GM18520 (cell line): ENCODE measurements around the gene GLI2.

Source experiments
- ATAC-seq: cut with Tn5 transposase; IDR thresholded peaks from one replicate; pipeline ENCODE4 v1.9.1; 2021; ENCODE audit not compliant: unreplicated experiment

The GLI2 gene

DNA sequence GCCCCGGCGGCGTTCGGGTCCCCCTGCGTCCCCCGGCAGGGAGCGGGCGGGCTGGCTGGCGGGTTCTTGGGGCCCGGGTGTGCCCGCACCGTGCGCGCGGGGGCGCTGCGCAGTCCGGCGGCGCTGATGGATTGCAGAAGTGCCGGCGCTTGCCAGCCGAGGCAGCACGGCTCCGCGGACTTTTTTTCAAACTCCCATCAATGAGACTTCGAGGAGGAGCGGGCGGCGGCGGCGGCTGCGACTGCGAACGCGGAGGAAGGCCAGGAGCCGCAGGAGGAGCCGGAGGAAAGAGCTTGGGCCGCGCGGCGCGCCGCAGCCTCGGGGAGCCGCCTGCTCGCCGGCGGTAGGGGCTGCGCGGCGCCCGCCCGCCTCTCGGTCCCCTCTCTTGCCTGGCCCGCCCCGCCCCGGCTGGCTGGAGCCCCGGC, at the start of gene GLI2:
Gene GLI2 (plus strand): TSS at position 123 of the 425 bp plus-strand sequence. CDS start 61,453 bp downstream, outside the sequence.
- no peak for ATAC-seq

GRCh38 chr2:120685974-120686297, 49.7 kb upstream of the GLI2 start:
- ATAC-seq, result no peak

GRCh38 chr2:120686511-120687168, 49.0 kb upstream of the GLI2 start:
- ATAC-seq, result no peak

- no peak for ATAC-seq
These were observed 48.5 kb upstream of the GLI2 start for GRCh38 chr2:120687210-120687609.

DNA sequence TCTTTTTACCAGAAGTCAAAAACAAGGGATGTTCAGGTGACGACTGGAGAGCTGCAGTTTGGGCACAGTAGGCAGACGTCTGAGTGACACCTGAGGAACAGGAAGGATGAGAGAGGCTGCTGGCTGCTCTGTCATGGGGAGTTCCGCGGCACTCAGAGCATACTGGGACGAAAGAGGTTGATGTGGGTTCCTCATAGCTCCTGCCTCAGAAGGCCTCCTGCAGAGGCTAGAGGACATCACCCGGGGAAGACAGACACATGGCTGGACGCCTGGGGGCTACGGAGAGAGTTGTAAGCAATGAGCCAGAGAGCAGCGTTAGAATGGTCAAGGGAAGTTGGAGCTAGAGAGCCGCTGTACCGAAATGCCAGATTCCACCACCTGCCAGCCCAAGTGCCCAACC, 45.1 kb upstream of the GLI2 start:
- ATAC-seq, result no peak

GRCh38 chr2:120691410-120691809, 44.3 kb upstream of the GLI2 start:
- ATAC-seq, result no peak

DNA sequence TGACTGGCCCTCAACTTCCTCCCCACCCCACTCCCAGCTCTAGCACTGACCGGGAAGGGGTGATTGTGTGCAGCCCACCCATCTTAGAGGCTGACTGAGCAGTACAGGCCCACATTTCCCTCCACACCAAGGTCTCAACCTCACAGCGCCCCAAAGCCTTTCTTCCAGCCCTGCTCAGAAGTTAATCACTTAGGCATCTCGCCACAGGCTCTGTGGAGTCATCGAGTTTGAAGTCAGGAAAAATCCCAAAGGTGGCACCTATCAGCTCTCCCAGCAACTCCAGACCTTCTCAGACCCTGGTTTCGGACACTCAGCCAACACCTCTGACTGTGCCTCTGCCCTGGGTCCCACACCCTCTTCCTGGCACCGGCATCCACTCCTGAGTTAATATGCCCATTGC, 43.0 kb upstream of the GLI2 start:
- ATAC-seq, result no peak

GRCh38 chr2:120693121-120693520, 42.5 kb upstream of the GLI2 start:
- no peak for ATAC-seq

DNA sequence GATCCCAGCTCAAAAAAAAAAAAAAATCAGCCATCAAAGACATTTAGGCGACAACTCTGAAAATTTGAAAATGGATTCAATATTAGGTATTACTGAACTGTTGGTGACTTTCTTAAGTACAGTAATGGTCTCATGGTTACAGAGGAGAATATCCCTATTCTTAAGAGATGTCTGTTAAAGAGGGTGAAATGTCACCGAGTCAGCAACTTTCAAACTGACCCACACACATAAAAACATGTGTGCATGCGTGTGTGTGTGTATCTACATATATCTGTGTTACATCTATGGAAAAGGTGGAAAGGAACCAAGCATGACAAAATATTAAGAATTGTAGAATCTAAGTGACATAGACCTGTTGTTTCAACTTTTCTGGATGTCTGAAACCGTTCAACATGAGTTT, 41.6 kb upstream of the GLI2 start:
- no peak for ATAC-seq

DNA sequence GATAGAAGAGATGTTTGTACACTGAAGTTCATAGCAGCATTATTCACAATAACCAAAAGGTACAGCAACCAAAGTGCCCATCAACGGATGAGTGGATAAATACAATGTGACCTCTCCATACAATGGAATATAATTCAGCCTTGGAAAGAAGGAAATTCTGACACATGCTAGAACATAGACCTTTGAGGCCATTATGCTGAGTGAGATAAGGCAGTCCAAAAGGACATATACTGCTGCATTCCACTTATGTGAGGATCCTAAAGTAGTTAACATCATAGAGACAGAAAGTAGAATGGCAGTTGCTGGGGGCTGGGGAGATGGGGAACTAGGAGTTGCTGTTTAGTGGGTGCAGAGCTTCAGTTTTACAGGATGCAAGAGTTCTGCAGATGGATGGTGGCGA, 38.2 kb upstream of the GLI2 start:
- ATAC-seq, result no peak

DNA sequence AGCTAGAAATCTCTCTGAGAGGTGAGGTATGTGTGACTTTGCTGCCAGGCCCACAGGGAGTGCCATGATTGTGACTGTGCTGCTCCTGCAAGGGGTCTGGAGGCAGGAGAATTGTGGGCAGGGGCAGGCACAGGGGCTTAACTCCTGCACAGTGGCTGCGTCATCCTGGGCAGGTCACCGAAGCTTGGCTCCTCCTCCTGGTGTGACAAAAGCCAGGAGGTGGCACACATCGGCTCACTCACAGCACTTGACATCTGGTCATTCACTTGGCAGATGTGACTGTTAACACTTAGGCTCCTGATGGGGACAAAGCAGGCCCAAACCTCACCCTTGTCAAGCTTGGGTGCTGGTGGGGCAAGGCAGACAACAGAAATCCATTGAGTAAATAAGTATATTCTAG, 36.4 kb upstream of the GLI2 start:
- ATAC-seq, result no peak

GRCh38 chr2:120700659-120701058, 35.0 kb upstream of the GLI2 start:
- ATAC-seq, result no peak

GRCh38 chr2:120701096-120701495, 34.6 kb upstream of the GLI2 start:
- ATAC-seq, result no peak

GRCh38 chr2:120701499-120701898, 34.2 kb upstream of the GLI2 start:
- no peak for ATAC-seq

DNA sequence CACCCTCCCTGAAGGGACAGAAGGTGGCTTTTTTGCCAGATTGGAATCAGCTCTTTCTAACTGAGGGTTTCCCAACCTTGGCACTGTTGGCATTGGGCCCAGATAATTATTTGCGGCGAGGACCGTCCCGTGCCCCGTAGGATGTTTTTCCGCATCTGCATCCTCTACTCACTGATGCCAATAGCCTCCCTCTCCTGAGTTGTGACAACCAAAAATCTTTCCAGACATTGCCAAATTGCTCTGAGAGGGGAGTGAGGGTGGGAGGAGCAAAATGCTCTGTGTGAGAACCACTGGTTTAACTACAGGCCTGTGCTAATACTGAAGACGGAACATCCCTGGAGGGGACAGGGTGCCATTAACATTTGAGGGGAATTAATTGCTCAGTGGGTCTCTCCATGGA, 33.6 kb upstream of the GLI2 start:
- no peak for ATAC-seq

- no peak for ATAC-seq
These were observed 32.9 kb upstream of the GLI2 start for GRCh38 chr2:120702801-120703200.

GRCh38 chr2:120703330-120703994, 32.2 kb upstream of the GLI2 start:
- no peak for ATAC-seq

DNA sequence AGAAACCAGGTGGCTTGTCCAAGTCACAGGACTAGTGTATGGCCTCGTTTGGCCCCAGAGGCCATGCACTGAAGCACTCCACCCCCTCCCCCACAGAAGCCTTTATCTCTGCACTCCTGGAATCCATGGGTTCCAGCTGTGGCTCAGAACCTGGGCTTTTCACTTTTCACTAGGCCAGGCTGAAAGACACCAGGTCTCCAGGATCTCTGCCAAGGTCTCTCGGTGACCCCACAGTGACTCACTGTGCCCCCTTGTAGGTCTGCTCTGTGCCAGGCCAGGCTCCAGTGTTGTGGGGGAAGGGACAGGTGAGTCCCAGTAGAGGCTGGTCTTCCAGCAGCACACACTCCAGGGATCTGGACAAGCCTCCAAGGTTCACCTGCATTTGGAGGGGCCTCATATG, 31.0 kb upstream of the GLI2 start:
- no peak for ATAC-seq

GRCh38 chr2:120707816-120708215, 27.9 kb upstream of the GLI2 start:
- ATAC-seq, result no peak

GRCh38 chr2:120708944-120709607, 26.6 kb upstream of the GLI2 start:
- no peak for ATAC-seq

- no peak for ATAC-seq
These were observed 26.0 kb upstream of the GLI2 start for GRCh38 chr2:120709608-120710041.

DNA sequence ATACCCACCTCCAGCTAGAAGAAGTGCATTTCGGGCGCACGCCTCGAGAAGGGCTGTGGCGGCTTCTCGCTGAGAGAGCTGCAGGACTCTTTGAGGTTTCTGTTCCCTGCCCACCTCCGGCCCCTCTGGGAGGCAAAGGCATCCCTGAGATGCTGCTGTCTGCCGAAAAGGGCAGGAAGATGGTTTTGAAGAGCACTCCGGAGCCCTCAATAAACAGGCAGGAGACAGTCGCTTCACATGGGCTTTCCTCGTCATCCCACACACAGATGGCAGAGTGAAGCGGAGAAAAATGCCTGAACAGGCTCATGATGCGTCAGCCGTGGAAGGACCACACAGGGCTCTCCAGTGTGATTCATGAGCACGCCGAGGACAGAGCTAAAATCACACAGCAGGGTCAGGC, 25.4 kb upstream of the GLI2 start:
- no peak for ATAC-seq
